OCI-LY1 (cell line): ENCODE measurements around the gene OVOL1.

Experiments used
- H2AFZ ChIP-seq: fragments of 200-600 bp; sonication (generic), shearing (Covaris generic); 2 replicates; pipeline ENCODE4 v1.6.0; 2014; ENCODE audit warnings: antibody characterized with exemption, mild to moderate bottlenecking, low read length
- H3F3A ChIP-seq: fragments of 200-600 bp; sonication (generic), shearing (Covaris generic); 2 replicates; pipeline ENCODE4 v1.6.0; 2014; ENCODE audit warnings: mild to moderate bottlenecking, antibody characterized with exemption, low read length, moderate library complexity; ENCODE audit not compliant: insufficient read depth
- H3K27ac ChIP-seq: fragments of 200-600 bp; sonication (generic); 2 replicates; pipeline ENCODE4 v1.5.1; 2014; ENCODE audit warnings: low read length, mixed run types, mild to moderate bottlenecking, low read depth; ENCODE audit not compliant: poor library complexity, severe bottlenecking
- H3K27me3 ChIP-seq: fragments of 200-600 bp; sonication (generic); 2 replicates; pipeline ENCODE4 v1.6.0; 2014; ENCODE audit warnings: antibody characterized with exemption, mild to moderate bottlenecking, low read length, moderate library complexity; ENCODE audit not compliant: insufficient read depth
- H3K36me3 ChIP-seq: fragments of 200-600 bp; sonication (generic); 2 replicates; pipeline ENCODE4 v1.6.1; 2014; ENCODE audit warnings: mild to moderate bottlenecking, antibody characterized with exemption, low read length, moderate library complexity, mixed read lengths; ENCODE audit not compliant: insufficient read depth
- H3K4me1 ChIP-seq: fragments of 200-600 bp; sonication (generic); 2 replicates; pipeline ENCODE4 v1.5.1; 2014; ENCODE audit warnings: mild to moderate bottlenecking, low read length, moderate library complexity; ENCODE audit not compliant: insufficient read depth, severe bottlenecking
- H3K4me2 ChIP-seq: fragments of 200-600 bp; sonication (generic), shearing (Covaris generic); 2 replicates; pipeline ENCODE4 v1.6.1; 2014; ENCODE audit warnings: low read length
- H3K4me3 ChIP-seq: fragments of 200-600 bp; sonication (generic); 2 replicates; pipeline ENCODE4 v1.5.1; 2014; ENCODE audit warnings: low read length, low read depth, mild to moderate bottlenecking, mixed read lengths; ENCODE audit not compliant: poor library complexity, severe bottlenecking
- H3K79me2 ChIP-seq: fragments of 200-600 bp; shearing (Covaris generic); 2 replicates; pipeline ENCODE4 v1.6.1; 2016; ENCODE audit warnings: mixed run types, low read length, mixed read lengths; ENCODE audit not compliant: insufficient read depth
- H3K9ac ChIP-seq: fragments of 200-600 bp; sonication (generic), shearing (Covaris generic); 2 replicates; pipeline ENCODE4 v1.6.1; 2014; ENCODE audit warnings: mild to moderate bottlenecking, low read length, mixed read lengths
- H3K9me2 ChIP-seq: fragments of 200-600 bp; sonication (generic), shearing (Covaris generic); 2 replicates; pipeline ENCODE4 v1.6.1; 2014; ENCODE audit warnings: low read depth, mild to moderate bottlenecking, low read length, mixed read lengths
- H3K9me3 ChIP-seq: fragments of 200-600 bp; shearing (Covaris generic); 2 replicates; pipeline ENCODE4 v1.6.1; 2014; ENCODE audit warnings: low read length, mixed read lengths
- H4K20me1 ChIP-seq: fragments of 200-600 bp; sonication (generic), shearing (Covaris generic); 2 replicates; pipeline ENCODE4 v1.6.0; 2016; ENCODE audit warnings: mild to moderate bottlenecking, low read length; ENCODE audit not compliant: insufficient read depth
- EZH2 ChIP-seq: fragments of 200-600 bp; sonication (generic), shearing (Covaris generic); IDR thresholded peaks from 2 replicates; pipeline ENCODE4 v1.8.0; 2017; ENCODE audit warnings: borderline replicate concordance, mixed run types, mild to moderate bottlenecking, antibody characterized with exemption, low read length, moderate library complexity, mixed read lengths
- TF ChIP-seq, protein P1 (sequence below): fragments of 200-600 bp; sonication (generic), shearing (Covaris generic); IDR thresholded peaks from 2 replicates; pipeline ENCODE4 v1.5.1; 2017; ENCODE audit warnings: mild to moderate bottlenecking, antibody characterized with exemption, low read length, moderate library complexity, mixed read lengths

The OVOL1 gene

DNA sequence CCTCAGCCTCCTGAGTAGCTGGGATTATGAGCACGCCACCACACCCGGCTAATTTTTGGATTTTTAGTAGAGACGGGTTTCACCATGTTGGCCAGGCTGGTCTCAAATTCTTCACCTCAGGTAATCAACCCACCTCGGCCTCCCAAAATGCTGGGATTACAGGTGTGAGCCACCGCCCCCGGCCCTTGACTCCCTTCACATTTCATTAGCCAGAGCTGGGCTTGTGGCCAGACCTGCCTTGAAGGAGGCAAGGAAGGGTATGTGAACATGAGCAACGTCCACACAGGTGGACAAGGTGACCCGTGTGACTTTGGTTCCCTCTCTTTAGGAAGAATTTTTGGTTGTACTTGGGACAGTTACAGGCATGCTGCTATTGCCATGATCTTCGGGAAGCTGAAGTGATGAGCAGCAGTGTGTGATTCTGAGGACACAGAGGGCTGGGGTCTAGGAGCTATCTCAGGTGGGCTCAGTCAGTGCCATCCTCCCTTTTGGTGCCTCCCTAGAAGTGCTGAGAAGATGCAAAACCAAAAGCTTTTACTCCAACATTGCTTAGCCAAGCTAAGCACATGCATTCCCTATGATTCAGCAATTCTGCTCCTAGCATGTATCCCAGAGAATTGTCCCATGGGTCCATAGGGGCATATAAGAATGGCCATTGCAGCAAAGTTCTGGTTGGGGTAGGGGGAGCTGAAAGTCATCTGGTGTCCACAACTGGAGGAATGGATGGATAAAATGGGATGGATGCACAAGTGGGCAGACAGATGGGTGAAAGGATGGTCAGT is 12.1 kb upstream of the OVOL1 start:
- H4K20me1 ChIP-seq: no peaks in the 10 kb centered on the region
- H3K27ac ChIP-seq: no peak overlapping the region
- no peak for TF ChIP-seq EZH2
- TF ChIP-seq, protein P1, sequence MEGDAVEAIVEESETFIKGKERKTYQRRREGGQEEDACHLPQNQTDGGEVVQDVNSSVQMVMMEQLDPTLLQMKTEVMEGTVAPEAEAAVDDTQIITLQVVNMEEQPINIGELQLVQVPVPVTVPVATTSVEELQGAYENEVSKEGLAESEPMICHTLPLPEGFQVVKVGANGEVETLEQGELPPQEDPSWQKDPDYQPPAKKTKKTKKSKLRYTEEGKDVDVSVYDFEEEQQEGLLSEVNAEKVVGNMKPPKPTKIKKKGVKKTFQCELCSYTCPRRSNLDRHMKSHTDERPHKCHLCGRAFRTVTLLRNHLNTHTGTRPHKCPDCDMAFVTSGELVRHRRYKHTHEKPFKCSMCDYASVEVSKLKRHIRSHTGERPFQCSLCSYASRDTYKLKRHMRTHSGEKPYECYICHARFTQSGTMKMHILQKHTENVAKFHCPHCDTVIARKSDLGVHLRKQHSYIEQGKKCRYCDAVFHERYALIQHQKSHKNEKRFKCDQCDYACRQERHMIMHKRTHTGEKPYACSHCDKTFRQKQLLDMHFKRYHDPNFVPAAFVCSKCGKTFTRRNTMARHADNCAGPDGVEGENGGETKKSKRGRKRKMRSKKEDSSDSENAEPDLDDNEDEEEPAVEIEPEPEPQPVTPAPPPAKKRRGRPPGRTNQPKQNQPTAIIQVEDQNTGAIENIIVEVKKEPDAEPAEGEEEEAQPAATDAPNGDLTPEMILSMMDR: no peak
- H3K36me3 ChIP-seq: peaks cover 13% of the 10 kb centered on the region
- H2AFZ ChIP-seq: no peak overlapping the region
- no peak overlapping the region for H3K9ac ChIP-seq
- no peaks in the 10 kb centered on the region for H3F3A ChIP-seq
- no peak overlapping the region for H3K4me3 ChIP-seq
- H3K27me3 ChIP-seq: no peaks in the 10 kb centered on the region
- H3K4me1 ChIP-seq: peaks cover 5% of the 10 kb centered on the region
- H3K4me2 ChIP-seq: no peak overlapping the region
- no peaks in the 10 kb centered on the region for H3K79me2 ChIP-seq
- no peaks in the 10 kb centered on the region for H3K9me2 ChIP-seq
- H3K9me3 ChIP-seq: no peaks in the 10 kb centered on the region

DNA sequence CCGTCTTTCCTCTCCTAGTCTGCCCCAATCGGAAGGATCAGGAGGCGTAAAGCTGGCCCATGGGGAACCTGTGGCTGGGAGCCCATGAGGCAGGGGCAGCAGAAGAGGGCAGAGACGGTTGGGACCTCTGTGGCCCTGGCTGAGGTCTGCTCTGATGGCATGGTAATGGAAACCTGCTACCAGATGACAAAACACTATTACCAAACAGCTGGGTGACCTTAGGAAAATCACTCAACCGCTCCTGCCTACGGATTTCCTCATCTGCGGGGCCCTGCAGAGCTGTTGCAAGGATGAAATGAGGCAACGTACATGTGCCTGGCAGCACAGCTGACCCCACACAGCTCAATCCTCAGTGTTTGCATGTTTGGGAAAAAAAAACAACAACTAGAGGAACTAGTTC is 10.7 kb upstream of the OVOL1 start:
- Histone ChIP-seq H3K9ac (no peak overlapping the region), H3K79me2 (no peaks in the 10 kb centered on the region), H3K9me3 (no peaks in the 10 kb centered on the region), H3K4me1 (peaks cover 6% of the 10 kb centered on the region), H3K4me3 (no peak overlapping the region), H4K20me1 (no peaks in the 10 kb centered on the region), H3F3A (no peaks in the 10 kb centered on the region), H3K9me2 (no peaks in the 10 kb centered on the region), H3K4me2 (no peak overlapping the region), H2AFZ (no peak overlapping the region), H3K36me3 (peaks cover 13% of the 10 kb centered on the region), H3K27ac (no peak overlapping the region), H3K27me3 (no peaks in the 10 kb centered on the region)
- TF ChIP-seq, protein P1: no peak
- TF ChIP-seq EZH2: no peak

DNA sequence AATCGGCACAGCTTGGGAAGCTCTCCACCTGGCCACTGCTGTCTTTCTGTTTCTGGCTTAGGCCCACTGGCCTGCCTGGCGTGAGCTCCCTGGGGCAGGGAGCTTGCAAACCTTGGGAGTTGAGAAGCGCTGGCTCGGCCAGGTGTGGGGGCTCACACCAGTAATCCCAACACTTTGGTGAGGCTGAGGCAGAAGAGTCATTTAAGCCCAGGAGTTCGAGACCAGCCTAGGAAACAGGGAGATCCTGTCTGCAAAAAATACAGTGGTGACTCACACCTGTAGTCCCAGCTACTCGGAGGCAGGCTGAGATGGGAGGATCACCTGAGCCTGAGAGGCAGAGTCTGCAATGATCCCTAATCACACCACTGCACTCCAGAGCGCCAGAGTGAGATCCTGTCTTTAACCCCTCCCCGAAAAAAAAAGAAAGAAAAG is 10.1 kb upstream of the OVOL1 start:
- no peak overlapping the region for H2AFZ ChIP-seq
- H3K4me3 ChIP-seq: no peak overlapping the region
- H3K4me2 ChIP-seq: no peak overlapping the region
- H3K9me2 ChIP-seq: no peaks in the 10 kb centered on the region
- no peak overlapping the region for H3K27ac ChIP-seq
- peaks cover 13% of the 10 kb centered on the region for H3K36me3 ChIP-seq
- H3K4me1 ChIP-seq: peaks cover 6% of the 10 kb centered on the region
- H3K79me2 ChIP-seq: no peaks in the 10 kb centered on the region
- H3K9ac ChIP-seq: no peak overlapping the region
- no peaks in the 10 kb centered on the region for H3K27me3 ChIP-seq
- no peaks in the 10 kb centered on the region for H3F3A ChIP-seq
- TF ChIP-seq, protein P1: no peak
- no peak for TF ChIP-seq EZH2
- H4K20me1 ChIP-seq: no peaks in the 10 kb centered on the region
- no peaks in the 10 kb centered on the region for H3K9me3 ChIP-seq
